Subcutaneous preadipocyte (primary cell): ENCODE measurements around the gene MGAM2. TPM values are rescaled to one million over a fixed set of nuclear protein-coding genes. Genes with fewer than 3 reads are reported as not detected.

Source experiments
- total RNA-seq: library from RNA; depleted of rRNA; stranded (reverse); fragments of >200 nt; gene quantifications from 2 replicates; pipeline ENCODE4 v1.2.3, GENCODE V29; 2012

MGAM2 gene
- not detected in 2 replicates for total RNA-seq

DNA sequence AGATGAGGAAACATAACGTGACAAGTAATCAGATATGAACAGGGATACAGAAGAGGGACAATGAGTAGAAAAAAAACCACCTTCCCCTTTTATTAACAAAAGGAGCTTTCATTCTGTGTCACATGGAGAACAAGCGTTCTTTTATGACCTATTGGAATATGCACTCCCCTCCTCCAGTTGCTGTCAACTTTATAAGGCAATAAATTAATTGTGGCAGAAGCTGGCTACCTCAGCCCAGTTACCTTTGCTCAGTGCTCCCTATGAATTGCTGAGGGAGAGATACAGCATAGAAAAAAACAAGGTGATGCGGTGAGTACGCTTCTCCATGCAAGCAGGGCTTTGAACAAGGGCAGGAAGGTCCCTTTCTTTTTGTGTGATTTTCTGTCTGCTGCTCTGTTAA lies at the start of gene MGAM2:
TSS of gene MGAM2 (plus strand) at position 220 of the 400 bp plus-strand sequence. CDS start 5,156 bp downstream, outside the sequence.

DNA sequence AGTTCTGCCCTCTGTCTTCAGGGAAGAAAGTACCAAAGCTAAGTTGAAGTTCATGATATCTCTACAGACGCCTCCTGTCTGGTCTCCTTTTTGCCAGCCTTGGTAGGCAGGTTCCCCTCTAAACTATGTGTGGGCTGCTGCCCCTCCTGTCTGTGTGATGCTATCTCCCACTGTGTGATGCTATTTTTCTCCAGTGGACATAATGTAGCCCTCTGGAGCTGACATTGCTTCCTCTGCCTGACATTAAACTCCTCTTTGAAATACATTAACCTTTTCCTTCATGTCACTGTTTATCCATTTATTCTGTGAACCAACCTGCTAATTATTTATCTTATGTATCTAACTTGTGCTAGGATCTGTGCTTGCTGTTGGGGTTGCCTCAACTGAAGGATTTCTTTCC lies 146.4 kb downstream of the MGAM2 start, which contains the start of gene PRSS58:
TSS of gene PRSS58 (minus strand) at position 101 of the 400 bp plus-strand sequence. CDS start 351 bp downstream, outside the sequence.

Other genes with a start within 250 kb of the MGAM2 start
- not detected in 2 replicates for gene OR9A4, start 195.3 kb upstream of the MGAM2 start, total RNA-seq
- gene CLEC5A, start 164.7 kb upstream of the MGAM2 start, total RNA-seq: not detected in 2 replicates
- gene TAS2R38, start 137.9 kb upstream of the MGAM2 start, total RNA-seq: not detected in 2 replicates
- gene MGAM, start 115.8 kb upstream of the MGAM2 start, total RNA-seq: under 0.01 and 0.20 TPM in 2 replicates
- not detected in 2 replicates for gene PRSS58, start 146.3 kb downstream of the MGAM2 start, total RNA-seq